GM12878 (cell line): Measurements from ENCODE around the gene BPIFB4.
"Not testable (repeated sequence)": the region's sequence is repeated elsewhere in the genome, so short reads cannot be mapped to it uniquely, and the experiment has no call there.

Experiments used
- CTCF ChIP-seq, 3 experiments: IDR thresholded peaks in 2 of 3; conservative IDR thresholded peaks in 1 of 3; 2 replicates each; pipeline ENCODE4 v1.5.1; 2011; ENCODE audit warnings: low read depth in 3 of 3, low read length in 3 of 3, mild to moderate bottlenecking in 3 of 3, control low read depth in 2 of 3, moderate library complexity in 2 of 3, inconsistent platforms in 1 of 3, mixed read lengths in 1 of 3; ENCODE audit not compliant: control insufficient read depth in 2 of 3, insufficient read depth in 1 of 3; ENCODE audit errors: extremely low read depth in 1 of 3
- EZH2 ChIP-seq: IDR thresholded peaks from 2 replicates; pipeline ENCODE4 v1.6.1; 2012; ENCODE audit warnings: low read depth, mild to moderate bottlenecking, control low read depth, inconsistent platforms, low read length, borderline replicate concordance; ENCODE audit not compliant: control insufficient read depth
- IKZF1 ChIP-seq: fragments of 450-650 bp; conservative IDR thresholded peaks from 2 replicates; pipeline ENCODE4 v1.6.1; 2017; ENCODE audit warnings: antibody characterized with exemption, mild to moderate bottlenecking
- MTA3 ChIP-seq: IDR thresholded peaks from 2 replicates; pipeline ENCODE4 v1.6.1; 2012; ENCODE audit warnings: low read length, inconsistent platforms, borderline replicate concordance
- POLR2A ChIP-seq: IDR thresholded peaks from 2 replicates; pipeline ENCODE4 v1.6.1; 2011; ENCODE audit warnings: low read depth, mild to moderate bottlenecking, low read length
- POLR2AphosphoS5 ChIP-seq: IDR thresholded peaks from 2 replicates; pipeline ENCODE4 v1.6.1; 2011; ENCODE audit warnings: mild to moderate bottlenecking, low read length, inconsistent platforms
- TF ChIP-seq, protein P1 (sequence below): IDR thresholded peaks from 2 replicates; pipeline ENCODE4 v1.6.1; 2012; ENCODE audit warnings: low read depth, low read length, improper control_type of control experiment

DNA sequence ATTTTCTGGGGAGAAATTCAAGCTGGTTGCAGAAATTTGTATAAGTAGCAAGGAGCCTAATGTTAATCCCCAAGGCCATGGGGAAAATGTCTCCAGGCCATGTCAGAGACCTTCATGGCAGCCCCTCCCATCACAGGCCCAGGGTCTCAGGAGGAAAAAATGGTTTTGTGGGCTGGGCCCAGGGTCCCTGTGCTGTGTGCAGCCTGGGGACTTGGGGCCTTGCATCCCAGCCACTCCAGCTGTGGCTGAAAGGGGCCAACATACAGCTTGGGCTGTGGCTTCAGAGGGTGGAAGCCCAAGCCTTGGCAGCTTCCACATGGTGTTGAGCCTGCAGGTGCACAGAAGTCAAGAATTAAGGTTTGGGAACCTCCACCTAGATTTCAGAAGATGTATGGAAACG, 42.9 kb downstream of the BPIFB4 start:
- not testable (repeated sequence) for TF ChIP-seq POLR2A; IKZF1; CTCF (IDR thresholded peaks at IDR 0.05 in 2 of 3, conservative IDR thresholded peaks at IDR 0.05 in 1 of 3; ENCODE audit: control insufficient read depth in 2 of 3, extremely low read depth in 1 of 3, insufficient read depth in 1 of 3, low read depth in 3 of 3, low read length in 3 of 3); POLR2AphosphoS5; EZH2; MTA3
- TF ChIP-seq, protein P1, sequence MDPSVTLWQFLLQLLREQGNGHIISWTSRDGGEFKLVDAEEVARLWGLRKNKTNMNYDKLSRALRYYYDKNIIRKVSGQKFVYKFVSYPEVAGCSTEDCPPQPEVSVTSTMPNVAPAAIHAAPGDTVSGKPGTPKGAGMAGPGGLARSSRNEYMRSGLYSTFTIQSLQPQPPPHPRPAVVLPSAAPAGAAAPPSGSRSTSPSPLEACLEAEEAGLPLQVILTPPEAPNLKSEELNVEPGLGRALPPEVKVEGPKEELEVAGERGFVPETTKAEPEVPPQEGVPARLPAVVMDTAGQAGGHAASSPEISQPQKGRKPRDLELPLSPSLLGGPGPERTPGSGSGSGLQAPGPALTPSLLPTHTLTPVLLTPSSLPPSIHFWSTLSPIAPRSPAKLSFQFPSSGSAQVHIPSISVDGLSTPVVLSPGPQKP, result not testable (repeated sequence)
